GM21447 (cell line): ENCODE data around the gene SEPTIN6.
"Not testable (repeated sequence)": the region's sequence is repeated elsewhere in the genome, so short reads cannot be mapped to it uniquely, and the experiment has no call there.

ENCODE experiments used
- ATAC-seq: cut with Tn5 transposase; IDR thresholded peaks from one replicate; pipeline ENCODE4 v1.9.1; 2021; ENCODE audit not compliant: unreplicated experiment

SEPTIN6 gene

DNA sequence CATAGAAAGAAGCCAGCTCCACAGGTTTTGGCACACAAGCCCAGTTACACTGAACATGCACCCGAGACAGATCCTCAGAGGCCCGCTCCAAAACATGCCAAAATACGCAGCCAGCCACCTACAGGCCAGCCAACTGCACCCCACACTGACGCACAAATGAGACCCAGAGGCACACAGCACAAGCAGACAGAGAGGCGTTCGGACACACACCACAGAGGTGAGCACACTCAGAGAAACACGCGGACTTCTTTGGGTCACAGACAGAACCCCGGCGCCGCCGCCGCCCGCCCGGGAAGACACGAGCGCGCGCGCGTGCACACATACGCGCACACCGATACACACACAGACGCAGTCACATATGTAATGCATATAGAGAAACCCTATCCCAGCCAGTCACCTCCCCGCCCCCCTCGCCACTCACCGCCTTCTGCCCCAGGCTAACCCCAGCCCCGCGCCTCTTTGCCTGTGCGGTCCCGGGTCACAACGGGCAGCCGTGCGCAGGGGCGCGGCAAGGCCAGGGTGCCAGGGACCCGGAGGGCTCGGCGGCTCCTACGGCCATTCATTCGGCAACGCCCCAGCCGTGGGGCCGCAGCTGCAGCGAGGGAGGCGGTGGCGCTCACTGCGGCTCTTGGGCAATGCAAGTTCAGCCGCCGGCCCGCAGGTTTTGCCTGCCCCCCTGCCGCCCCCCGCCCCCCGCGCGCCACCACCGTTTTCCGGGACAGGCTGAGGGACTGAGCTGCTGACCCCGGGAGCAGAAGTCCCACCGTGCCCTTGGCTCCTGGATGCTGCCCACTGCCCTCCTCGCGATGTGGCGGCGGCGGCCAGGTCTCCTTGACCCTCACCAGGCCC is 553 bp downstream of the SEPTIN6 start:
- ATAC-seq = peak; percentile 25

DNA sequence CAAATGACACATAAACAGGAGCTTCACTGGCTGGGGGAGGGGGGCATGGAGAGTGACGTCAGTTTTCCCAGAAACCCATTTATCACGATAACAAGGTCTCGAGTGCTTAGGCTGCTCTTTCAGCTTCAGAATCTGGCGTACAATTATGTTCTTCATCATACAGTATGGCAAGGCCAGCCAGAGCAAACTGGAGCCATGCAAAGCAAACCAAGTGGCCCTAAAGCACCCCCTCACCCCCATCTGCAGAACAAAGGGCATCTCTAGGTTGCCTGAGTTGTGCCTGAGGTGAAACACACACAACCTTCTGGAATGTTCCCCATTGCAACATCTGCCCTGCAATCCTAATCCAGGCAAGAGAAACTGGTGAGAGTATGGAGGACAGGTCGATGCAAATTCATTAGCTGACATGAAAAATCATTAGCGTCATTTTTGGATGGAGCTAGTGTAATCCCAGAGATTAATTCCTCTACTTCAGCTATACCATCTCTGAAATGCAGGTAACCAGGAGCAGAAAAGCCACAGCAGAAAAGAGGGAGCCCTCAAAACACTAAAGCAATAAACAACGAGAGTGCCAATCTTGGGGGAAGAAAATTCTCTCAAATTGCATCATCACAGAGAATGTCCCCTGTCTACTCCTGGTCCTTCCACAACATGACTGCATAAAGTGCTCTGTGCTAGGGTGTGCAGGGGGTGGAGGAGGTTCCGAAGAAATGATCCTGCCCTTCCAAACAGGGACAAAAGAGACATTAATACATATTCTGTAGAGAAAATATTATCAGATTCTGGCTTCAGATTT is 1.8 kb downstream of the SEPTIN6 start:
- ATAC-seq = no peak

DNA sequence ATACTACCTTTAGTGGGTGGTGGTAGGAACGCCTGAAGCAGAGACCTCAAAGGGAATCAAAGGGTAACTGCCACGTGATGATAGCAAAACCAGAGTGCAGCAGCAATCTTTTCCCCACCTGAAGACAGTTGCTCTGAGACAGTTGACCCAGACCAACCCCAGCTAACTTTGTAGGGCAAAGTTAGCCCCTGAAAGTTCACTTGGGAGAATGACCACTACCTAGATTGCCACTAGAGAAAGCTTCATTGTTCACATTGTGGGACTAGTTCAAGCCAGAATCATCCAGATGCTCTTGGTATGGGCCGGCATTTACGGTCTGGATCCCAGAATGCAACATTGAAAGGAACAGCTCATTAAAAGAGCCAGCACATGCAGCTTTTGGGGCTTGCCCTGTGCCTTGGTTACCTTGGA is 4.1 kb downstream of the SEPTIN6 start:
- no peak for ATAC-seq

DNA sequence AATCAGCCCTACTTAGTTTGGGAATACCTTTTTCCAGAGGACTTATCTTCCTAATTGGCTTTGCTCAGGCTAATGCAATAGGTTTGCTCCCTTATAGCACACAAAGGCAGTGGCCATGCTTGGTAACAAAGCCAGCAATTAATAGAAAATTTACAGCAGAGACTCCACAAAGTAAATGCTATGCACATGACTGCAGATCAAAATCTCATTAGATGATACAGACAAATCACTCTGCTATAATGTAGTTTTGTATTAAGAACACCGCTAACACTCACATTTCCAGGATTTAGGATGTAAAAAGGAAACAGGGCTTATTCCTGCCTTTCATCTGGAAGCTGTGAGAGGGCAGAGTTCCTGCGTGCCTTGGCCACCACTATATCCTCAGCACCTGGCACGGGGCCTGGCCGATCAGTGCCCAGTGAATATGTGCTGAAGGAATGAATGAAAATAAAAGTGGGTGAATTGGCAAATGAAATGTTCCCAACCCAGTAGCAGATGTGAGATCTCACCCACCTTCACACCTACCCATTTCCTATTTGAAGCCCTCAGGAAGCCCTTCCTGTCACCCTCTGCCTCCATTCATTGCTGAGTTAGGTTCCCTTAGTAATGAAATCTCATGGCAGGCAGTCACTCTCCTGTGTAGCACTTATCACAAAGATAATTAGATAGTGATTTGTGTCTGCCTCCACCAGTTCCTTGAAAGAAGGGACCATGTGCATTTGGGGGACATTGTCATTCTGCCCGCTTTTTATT is 5.1 kb downstream of the SEPTIN6 start:
- ATAC-seq = no peak

DNA sequence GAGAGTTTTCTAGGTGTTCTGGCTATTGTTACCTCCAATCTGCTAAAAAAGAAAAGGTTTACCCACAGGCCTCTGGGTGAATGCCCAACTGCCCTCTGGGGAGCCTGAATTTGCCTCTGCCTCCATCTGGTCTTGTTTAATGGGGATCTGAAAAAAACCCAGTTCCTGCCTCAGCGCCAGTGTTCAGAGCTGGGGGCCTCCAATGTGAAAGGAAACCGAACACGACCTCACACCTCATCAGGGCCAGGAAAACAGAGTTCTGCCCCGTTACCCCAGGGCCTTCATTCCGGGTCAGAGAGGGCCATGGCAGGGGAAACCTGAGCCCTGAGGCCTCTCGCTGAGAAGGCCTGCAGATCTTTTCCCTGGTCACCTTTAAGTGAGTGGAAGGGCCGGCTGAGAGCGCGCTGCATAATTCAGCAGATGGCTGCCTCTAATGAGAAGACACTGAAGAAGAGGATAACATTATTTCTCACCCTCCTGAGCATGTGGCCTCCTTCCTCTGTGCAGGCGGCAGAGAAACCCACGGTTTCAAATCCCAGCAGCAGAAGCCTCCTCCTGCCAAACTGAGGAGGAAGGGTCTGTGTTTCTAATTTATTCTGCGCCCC is 6.8 kb downstream of the SEPTIN6 start:
- ATAC-seq = no peak

DNA sequence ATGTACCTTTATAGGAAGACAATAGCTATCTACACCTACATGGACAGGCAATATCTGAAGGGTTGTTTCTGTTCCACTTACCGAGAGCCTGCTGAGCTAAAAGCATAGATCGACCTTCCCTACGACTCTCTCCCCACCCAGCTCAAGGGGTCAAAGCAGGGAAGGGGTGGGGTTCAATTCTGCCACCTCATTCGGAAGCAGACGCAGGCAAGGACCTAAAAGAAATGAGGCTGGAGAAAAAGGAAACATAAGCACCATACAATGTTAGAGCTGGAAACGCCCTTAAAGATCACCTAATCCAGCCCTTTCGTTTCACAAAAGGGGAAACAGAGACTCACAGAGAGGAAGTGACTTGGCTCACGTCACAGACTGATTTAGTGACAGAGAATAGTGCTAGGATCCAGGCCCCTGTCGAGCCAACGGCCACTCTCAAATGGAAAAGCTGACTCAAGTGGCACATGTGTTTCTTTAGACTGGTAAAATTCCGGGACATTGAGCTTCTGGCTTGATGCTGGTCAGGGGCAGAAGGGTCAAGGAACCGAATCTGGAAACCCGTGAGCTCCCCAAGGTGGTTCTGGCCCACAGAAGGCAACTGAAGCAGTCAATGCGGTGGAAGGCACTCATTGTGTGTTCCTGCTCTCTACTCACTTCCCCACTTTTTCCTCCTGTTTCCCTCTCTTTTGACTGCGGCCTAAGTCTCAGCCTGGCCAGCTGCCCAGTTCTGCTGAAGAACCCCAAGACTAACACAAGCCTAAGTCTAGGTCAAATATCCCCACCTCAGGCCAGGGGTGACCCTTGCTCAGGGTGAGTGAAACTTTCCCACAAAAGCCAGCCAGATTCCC is 7.5 kb downstream of the SEPTIN6 start:
- ATAC-seq = peak; percentile 43

DNA sequence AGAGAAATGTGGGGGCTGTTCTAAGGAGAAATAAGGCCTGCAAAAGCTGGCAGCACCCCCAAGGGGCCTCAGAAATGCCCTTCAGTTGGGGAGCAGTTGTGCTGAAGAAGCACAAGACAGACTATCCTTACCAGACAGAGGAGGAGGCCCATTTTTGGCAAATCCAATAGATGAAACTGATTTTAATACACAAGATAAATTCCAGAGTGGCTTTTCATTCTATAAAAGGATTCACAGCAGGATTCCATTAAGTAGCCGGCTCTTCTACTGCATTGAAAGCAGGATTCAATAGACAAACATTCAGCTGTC is 8.1 kb downstream of the SEPTIN6 start:
- ATAC-seq = no peak

DNA sequence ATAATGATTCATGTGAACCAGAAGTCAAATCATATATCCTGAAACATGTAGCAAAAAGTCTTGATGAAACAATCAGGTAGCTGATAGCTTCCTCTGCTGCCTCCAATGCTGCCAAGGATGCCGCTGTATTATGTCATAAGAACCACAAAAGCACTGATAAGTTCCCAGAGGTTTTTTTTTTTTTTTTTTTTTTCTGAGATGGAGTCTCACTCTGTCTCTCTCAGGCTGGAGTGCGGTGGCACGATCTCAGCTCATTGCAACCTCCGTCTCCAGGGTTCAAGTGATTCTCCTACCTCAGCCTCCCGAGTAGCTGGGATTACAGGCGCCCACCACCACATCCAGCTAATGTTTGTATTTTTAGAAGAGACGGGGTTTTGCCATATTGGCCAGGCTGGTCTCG is 8.7 kb downstream of the SEPTIN6 start:
- ATAC-seq = not testable (repeated sequence)

DNA sequence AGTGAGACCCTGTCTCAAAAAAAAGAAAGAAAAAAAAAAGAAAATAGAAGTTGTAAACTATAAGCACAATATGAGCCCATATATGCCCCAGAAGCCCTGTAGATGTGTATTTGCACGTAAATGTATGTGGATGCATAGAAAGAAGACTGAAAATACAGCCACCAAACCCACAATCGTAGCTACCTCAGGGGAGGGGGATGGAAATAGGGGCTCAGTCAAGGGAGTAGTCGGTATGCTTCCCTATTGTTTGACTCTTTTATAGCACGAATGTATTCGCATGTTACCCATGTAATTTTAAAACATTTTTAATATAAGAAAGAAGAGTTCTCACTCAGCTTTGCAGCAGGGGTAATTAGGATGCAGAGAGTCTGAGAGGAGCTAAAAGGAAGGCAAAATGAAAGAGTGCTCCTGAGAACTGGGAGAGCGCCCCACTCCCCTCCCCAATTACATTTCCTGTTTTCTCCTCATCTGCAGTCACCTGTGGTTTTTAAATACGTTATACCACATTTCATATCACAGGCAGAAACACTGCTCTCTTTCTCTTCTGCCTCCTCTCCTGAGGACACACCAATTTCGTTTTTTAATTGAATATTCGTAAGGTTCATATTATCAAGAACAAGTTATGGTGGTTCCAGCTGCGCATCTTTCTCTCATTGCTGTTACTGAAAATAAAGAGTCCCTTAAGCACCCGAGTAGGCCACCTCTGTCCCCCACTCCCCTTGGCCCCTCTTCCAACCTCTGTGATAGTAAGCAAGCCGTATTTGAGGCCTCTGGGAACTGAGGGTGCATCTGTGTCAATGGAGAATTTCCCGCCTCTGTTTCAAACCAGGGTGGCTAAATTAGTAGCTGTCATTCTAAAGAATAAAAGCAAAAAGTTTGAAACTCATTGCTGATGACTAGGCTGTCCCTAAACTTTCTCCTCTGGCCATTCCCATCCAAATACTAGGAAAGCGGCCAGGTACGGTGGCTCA is 10.7 kb downstream of the SEPTIN6 start:
- no peak for ATAC-seq

DNA sequence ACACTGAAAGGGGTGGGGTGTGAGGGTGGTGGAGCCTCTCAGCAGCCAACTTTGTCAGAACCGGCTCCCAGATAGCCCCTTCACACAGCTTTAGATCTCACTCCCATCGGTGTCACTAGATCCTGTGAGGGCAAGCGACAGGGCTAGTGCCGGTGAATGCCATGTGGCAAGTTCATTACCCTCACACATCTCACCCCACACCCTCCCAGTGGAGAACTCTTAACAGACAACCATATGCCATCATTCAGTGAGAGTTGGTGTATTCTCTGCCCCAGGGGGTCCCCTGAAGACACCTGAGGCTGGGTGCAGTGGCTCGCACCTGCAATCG is 15.3 kb downstream of the SEPTIN6 start:
- ATAC-seq = no peak

DNA sequence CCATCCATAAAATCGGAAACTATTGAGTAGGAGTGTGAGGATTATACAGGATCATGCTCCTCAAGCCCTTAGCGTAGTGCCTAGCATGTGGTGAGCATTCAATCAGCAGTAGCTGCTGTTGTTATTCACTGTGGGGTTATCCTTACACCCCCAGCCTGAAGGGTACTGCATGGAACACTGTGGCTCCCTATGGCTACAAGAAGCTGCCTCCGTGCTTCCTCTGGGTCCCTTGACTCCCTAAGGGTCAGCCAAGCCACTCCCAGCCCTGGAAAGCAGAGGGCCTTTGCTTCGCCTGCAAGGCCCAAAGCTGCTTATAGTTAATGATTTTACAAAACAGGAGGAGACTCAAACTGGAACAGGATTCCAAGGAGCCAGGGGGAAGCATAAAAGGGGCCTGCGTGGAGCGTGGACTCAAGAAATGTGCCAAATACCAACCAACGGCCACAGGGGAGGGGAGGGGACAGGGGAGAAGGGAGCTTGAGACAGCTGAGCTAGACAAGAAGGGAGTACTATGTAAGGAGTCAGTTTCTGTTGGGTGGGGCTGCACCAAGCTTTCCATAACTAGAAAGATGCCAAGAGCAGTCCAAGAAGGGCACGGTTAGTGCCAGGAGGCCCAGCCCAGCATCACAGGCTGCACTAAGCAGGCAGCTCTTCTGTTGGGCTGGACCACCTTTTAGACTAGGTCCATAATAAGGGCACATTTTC is 15.9 kb downstream of the SEPTIN6 start:
- ATAC-seq = no peak

DNA sequence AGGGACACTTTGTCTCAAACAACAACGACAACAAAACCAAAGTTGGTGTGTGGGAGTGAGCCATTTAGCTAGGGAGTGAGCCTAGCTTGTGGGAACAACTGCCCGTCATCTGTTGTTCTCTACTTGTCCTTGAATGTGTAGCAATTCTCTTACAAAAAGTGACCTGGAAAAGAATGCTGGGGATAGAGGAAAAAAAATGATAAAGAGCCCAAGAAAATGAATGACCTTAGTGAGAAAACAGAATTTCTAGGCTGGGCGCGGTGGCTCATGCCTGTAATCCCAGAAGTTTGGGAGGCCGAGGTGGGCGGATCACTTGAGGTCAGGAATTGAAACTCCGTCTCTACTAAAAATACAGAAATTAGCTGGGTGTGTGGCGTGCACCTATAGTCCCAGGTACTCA is 19.6 kb downstream of the SEPTIN6 start:
- no peak for ATAC-seq

DNA sequence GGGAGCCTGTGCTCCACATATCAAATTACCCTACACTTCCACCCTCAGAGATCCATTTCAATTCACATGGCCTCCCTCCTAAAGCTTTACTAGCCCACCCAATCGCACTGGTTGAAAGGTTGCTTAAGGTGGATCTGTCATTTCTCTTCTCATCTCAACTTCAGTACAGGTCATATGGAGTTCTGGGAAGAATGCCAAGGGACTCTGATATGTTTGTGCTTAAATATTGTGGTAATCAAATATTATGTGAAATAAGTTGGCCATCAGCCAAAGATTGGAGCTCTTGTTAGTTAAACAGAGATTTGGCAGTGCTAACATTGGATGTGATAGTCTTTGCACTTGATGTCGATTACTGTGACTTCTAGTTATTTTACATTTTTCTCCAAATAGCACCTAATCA is 20.5 kb downstream of the SEPTIN6 start:
- ATAC-seq = no peak

DNA sequence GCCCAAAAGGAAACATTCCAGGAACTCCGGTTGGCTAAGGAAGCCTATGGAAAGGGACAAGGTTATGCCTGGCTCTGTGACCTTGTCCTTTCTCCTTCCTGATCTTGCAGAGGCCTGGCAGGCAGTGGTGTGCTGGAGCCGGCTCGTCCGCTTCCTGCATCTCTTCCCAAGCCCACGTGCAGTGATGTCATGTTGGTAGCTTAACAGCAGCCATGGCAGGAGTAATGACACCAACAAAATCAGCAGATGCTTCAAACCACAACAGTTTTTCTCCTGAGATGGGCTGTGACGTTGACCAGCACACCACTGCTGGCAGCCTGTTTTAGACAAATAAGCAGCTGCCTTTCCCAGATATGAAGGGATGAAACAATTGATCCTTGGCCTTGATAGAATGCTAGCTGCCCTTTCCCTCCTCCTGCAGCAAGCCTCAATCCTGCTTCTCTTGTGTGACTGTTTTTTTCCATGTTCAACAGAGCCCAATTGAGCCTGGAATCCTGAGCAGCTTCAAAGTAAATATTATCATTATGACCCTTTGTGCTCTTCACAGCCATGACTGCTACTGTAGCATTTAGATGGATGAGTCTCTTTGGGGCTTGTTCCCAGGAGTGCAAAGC is 23.4 kb downstream of the SEPTIN6 start:
- ATAC-seq = no peak

DNA sequence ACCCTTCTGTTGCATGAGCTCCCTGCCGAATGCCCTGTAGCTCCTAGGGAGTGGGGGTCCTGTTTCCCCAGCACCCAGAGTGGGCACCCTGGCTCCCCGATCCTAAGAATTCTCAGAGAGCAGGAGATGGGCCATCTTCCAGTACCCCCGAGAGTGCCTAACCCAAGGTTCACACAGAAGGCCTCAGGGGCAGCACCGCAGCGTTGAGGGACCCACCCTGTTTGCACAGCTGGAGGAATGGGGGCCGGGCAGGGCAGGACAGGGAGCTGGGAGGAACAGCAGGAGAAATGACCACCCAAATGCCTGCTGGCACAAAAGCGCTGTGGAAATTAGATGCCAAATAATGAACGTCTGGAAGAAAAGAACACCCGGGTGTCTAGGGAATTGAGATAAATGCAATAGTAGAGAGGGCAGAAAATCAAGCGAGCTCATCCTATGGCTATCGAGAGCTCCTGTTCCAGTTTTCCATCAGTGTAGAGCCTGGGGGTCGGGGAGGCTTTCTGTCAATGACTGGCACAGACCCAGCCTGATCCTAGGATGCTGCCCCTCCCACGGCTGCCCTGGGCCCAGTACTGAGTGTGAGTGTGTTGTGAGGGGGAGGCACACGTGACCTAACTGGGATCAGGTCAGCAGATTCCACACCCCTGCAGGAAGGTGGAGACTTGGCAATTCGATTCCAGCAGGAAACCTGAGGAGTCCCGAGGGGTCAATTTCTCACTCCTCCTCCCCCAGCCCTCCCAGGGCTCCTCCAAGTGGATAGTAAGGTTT is 25.7 kb downstream of the SEPTIN6 start:
- no peak for ATAC-seq

DNA sequence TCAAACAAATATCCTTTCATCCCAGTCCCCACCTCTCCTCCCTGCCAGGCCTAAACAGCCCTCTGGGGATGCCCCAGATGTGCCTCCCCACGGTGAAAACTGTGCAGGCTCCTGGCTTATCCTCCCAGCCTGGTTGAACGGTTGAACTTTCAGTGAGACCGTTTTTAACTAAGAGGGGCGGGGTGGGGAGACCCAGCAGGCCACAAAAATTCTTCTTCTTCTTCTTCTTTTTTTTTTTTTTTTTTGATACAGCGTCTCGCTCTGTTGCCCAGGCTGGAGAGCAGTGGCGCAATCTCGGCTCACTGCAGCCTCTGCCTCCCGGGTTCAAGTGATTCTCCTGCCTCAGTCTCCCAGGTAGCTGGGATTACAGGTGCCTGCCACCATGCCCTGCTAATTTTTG is 28.1 kb downstream of the SEPTIN6 start:
- ATAC-seq = not testable (repeated sequence)

DNA sequence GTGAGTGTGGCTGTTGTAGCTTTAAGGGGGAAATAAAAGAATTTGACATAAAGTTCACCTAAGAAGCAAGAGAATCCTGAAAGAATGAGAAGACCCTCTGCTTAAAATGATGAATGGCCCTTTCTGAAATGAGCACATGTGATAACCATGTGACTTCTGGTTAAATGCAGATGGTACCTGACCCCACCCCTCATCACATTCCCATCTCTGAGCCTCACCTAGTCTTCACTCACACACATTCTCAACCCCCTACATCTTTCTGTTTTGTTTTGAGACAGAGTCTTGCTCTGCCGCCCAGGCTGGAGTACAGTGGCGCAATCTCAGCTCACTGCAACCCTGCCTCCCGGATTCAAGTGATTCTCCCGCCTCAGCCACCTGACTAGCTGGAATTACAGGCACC is 31.5 kb downstream of the SEPTIN6 start:
- no peak for ATAC-seq

DNA sequence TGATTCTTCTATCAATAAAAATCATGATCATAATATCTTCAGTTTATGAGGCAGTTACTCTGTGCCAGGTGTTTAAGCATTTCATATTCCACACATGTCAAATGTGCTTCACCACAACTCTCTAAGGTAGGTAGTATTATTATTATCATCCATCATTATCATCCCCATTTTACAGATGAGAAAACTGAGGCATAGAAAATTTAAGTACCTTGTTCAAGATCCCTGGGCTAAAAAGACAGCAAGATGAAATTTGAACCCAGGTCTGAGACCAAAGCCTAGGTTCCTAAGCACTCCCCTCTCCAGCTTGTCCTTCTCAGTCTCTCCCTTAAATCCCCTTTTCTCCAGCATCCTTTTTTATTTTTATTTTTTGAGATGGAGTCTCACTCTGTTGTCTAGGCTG is 33.4 kb downstream of the SEPTIN6 start:
- no peak for ATAC-seq
